HCT116 (cell line): ENCODE measurements around the gene NUDT22. TPM values are rescaled to one million over a fixed set of nuclear protein-coding genes. Genes with fewer than 3 reads are reported as not detected.

ENCODE experiments used
- ATAC-seq: fragments of 200-7000 bp; cut with Tn5 transposase; 2 replicates; pipeline ENCODE4 v1.9.1; 2020; ENCODE audit warnings: mild to moderate bottlenecking, moderate library complexity
- BruUV-seq: library from RNA; stranded (reverse); fragments of 400-500 nt; replicated peaks from 2 replicates; lab custom pipeline; 2021; lab: Mats Ljungman, UMichigan
- CTCF ChIA-PET: fragments of 300-600 bp; sonication (Branson Sonifier 250); formaldehyde crosslinking; loops from one replicate; lab custom pipeline; 2021; ENCODE audit warnings: antibody characterized with exemption; lab: Charles Lee
- POLR2A ChIA-PET: fragments of 300-600, 350-600 bp; sonication (Branson Sonifier 250); formaldehyde crosslinking; loops from one replicate; lab custom pipeline; 2021; ENCODE audit warnings: antibody characterized with exemption; lab: Charles Lee
- RAD21 ChIA-PET, 2 experiments: fragments of 300-600 bp; sonication (Branson Sonifier 250); formaldehyde crosslinking; loops; one replicate each; lab custom pipeline; 2023; ENCODE audit warnings: low total read pairs in 2 of 2; ENCODE audit not compliant: uncharacterized antibody in 2 of 2, unreplicated experiment in 2 of 2, low non-redundant PET in 1 of 2; lab: Charles Lee
- DNase-seq: peaks from one replicate; pipeline ENCODE4 v3.0.0-alpha.2; 2010; ENCODE audit warnings: low read depth, low spot score
- H2AFZ ChIP-seq: fragments of 200-600 bp; shearing (Covaris generic), sonication (generic); 2 replicates; pipeline ENCODE4 v1.6.1; 2017; ENCODE audit warnings: low read depth, mixed run types, mixed read lengths, antibody characterized with exemption, low read length; ENCODE audit not compliant: poor library complexity, severe bottlenecking
- H3K27ac ChIP-seq: 2 replicates; pipeline ENCODE4 v1.5.1; 2012; ENCODE audit warnings: low read depth, low read length
- H3K27me3 ChIP-seq: fragments of 200-600 bp; sonication (generic); 2 replicates; pipeline ENCODE4 v1.6.1; 2016; ENCODE audit warnings: mixed run types, low read length, mixed read lengths; ENCODE audit not compliant: insufficient read depth
- H3K36me3 ChIP-seq, 2 experiments: fragments of 200-500 bp in 1 of 2; fragments of 200-600 bp in 1 of 2; sonication (Bioruptor generic) in 1 of 2; sonication (generic) in 1 of 2; 2 replicates each; pipeline versions ENCODE4 v1.5.1 to v1.6.1; 2014 to 2016; ENCODE audit warnings: low read length in 2 of 2, inconsistent platforms in 1 of 2, mixed read lengths in 1 of 2, mixed run types in 1 of 2; ENCODE audit not compliant: insufficient read depth in 2 of 2, control insufficient read depth in 1 of 2
- H3K4me1 ChIP-seq, 2 experiments: fragments of 200-600 bp in 1 of 2; sonication (generic) in 1 of 2; 2 replicates each; pipeline versions ENCODE4 v1.5.1 to v1.6.1; 2012 to 2017; ENCODE audit warnings: low read length in 2 of 2, inconsistent platforms in 1 of 2, mild to moderate bottlenecking in 1 of 2, mixed read lengths in 1 of 2, mixed run types in 1 of 2, moderate library complexity in 1 of 2; ENCODE audit not compliant: insufficient read depth in 2 of 2, control insufficient read depth in 1 of 2
- H3K4me2 ChIP-seq: fragments of 200-600 bp; sonication (generic); 2 replicates; pipeline ENCODE4 v1.6.1; 2017; ENCODE audit warnings: mixed run types, low read length, mixed read lengths
- H3K4me3 ChIP-seq, 2 experiments: fragments of 200-600 bp in 1 of 2; sonication (generic) in 1 of 2; replicated peaks in 1 of 2; 2 replicates each; pipeline ENCODE4 v1.5.1; 2011 to 2016; ENCODE audit warnings: low read length in 2 of 2, control low read depth in 1 of 2, low read depth in 1 of 2, mild to moderate bottlenecking in 1 of 2, mixed read lengths in 1 of 2, mixed run types in 1 of 2
- H3K79me2 ChIP-seq: fragments of 200-600 bp; sonication (generic); 2 replicates; pipeline ENCODE4 v1.6.1; 2017; ENCODE audit warnings: mild to moderate bottlenecking, mixed run types, low read length, moderate library complexity, mixed read lengths; ENCODE audit not compliant: insufficient read depth
- H3K9ac ChIP-seq: fragments of 200-600 bp; sonication (generic); 2 replicates; pipeline ENCODE4 v1.6.1; 2016; ENCODE audit warnings: low read length, mixed read lengths
- H3K9me2 ChIP-seq: fragments of 200-600 bp; sonication (generic), shearing (Covaris generic); 2 replicates; pipeline ENCODE4 v1.6.1; 2017; ENCODE audit warnings: mixed run types, mild to moderate bottlenecking, moderate library complexity; ENCODE audit not compliant: insufficient read depth
- H3K9me3 ChIP-seq, 2 experiments: fragments of 200-500 bp in 1 of 2; fragments of 200-600 bp in 1 of 2; sonication (Bioruptor generic) in 1 of 2; sonication (generic) in 1 of 2; 2 replicates each; pipeline ENCODE4 v1.6.1; 2014 to 2017; ENCODE audit warnings: low read length in 2 of 2, mixed read lengths in 2 of 2, inconsistent platforms in 1 of 2, low read depth in 1 of 2, mild to moderate bottlenecking in 1 of 2, mixed run types in 1 of 2, moderate library complexity in 1 of 2; ENCODE audit not compliant: control insufficient read depth in 1 of 2, insufficient read depth in 1 of 2
- H4K20me1 ChIP-seq: fragments of 200-600 bp; sonication (generic), shearing (Covaris generic); 2 replicates; pipeline ENCODE4 v1.6.1; 2017; ENCODE audit warnings: mixed run types, mild to moderate bottlenecking, moderate library complexity; ENCODE audit not compliant: insufficient read depth
- CBX3 ChIP-seq: IDR thresholded peaks from 2 replicates; pipeline ENCODE4 v1.6.1; 2012; ENCODE audit warnings: low read depth
- CEBPB ChIP-seq: IDR thresholded peaks from 2 replicates; pipeline ENCODE4 v1.6.1; 2012; ENCODE audit warnings: low read depth
- EGR1 ChIP-seq: IDR thresholded peaks from 2 replicates; pipeline ENCODE4 v1.6.1; 2012; ENCODE audit warnings: low read depth
- FOSL1 ChIP-seq: IDR thresholded peaks from 2 replicates; pipeline ENCODE4 v1.6.1; 2012; ENCODE audit warnings: low read depth
- POLR2AphosphoS5 ChIP-seq: IDR thresholded peaks from 2 replicates; pipeline ENCODE4 v1.6.1; 2011; ENCODE audit warnings: mild to moderate bottlenecking, low read depth, low read length, moderate library complexity
- RAD21 ChIP-seq: IDR thresholded peaks from 2 replicates; pipeline ENCODE4 v1.6.1; 2012; ENCODE audit warnings: low read depth, mild to moderate bottlenecking
- SIN3A ChIP-seq: IDR thresholded peaks from 2 replicates; pipeline ENCODE4 v1.6.1; 2012; ENCODE audit warnings: low read depth
- SRF ChIP-seq: IDR thresholded peaks from 2 replicates; pipeline ENCODE4 v1.6.1; 2012; ENCODE audit warnings: low read depth
- TCF7L2 ChIP-seq: IDR thresholded peaks from 2 replicates; pipeline ENCODE4 v1.7.0; 2011; ENCODE audit warnings: borderline replicate concordance, inconsistent platforms; ENCODE audit not compliant: insufficient read depth, insufficient read length; ENCODE audit errors: extremely low read depth
- YY1 ChIP-seq: IDR thresholded peaks from 2 replicates; pipeline ENCODE4 v1.6.1; 2011; ENCODE audit warnings: low read length, low read depth, moderate library complexity, mild to moderate bottlenecking; ENCODE audit not compliant: insufficient replicate concordance; ENCODE audit errors: extremely low read depth
- ZFX ChIP-seq: fragments of 450-650 bp; IDR thresholded peaks from 2 replicates; pipeline ENCODE4 v1.6.1; 2017
- intact Hi-C: fragments of 100-400 bp; cut with micrococcal nuclease; formaldehyde crosslinking; loops from 2 replicates; pipeline ENCODE4 v1.10.0; 2022
- total RNA-seq: library from RNA; stranded (reverse); gene quantifications from one replicate; pipeline ENCODE4 v1.2.1, GENCODE V29; 2021; ENCODE audit not compliant: unreplicated experiment
- TF ChIP-seq, protein P1 (sequence below): IDR thresholded peaks from 2 replicates; pipeline ENCODE4 v1.6.1; 2012
- TF ChIP-seq, protein P2 (sequence below): IDR thresholded peaks from 2 replicates; pipeline ENCODE4 v1.6.1; 2011; ENCODE audit warnings: mild to moderate bottlenecking, low read length, moderate library complexity; ENCODE audit not compliant: insufficient replicate concordance; ENCODE audit errors: extremely low read depth

The NUDT22 gene
- total RNA-seq, 1 experiment from 2014 or later = 70.9 TPM

GRCh38 chr11:64241241-64241490, 15.1 kb downstream of the NUDT22 start:
- Histone ChIP-seq H3K9me3 (no peaks in the 10 kb centered on the region), H3K79me2 (peaks cover 46% of the 10 kb centered on the region), H2AFZ (no peak overlapping the region), H3K4me1 (peaks cover 32 to 61% of the 10 kb centered on the region in 2 experiments), H3K36me3 (peaks cover 0 to 20% of the 10 kb centered on the region in 2 experiments; a peak in 1 of 4 replicates), H4K20me1 (no peaks in the 10 kb centered on the region), H3K4me2 (peak overlapping the region; percentile 84), H3K9me2 (no peaks in the 10 kb centered on the region), H3K27ac (peak overlapping the region; percentile 96), H3K27me3 (no peaks in the 10 kb centered on the region), H3K4me3 (peak overlapping the region; percentile 70 to 91), H3K9ac (peak overlapping the region; percentile 99)
- CTCF ChIA-PET = interaction anchor here (0.8 to 2.2 kb wide), 8 partner anchors 9 to 115 kb away, joined by 3 to 10 read pairs (median 5); partner anchors contain the start of genes PRDX5 and TRMT112
- intact Hi-C loops = loop anchor here (2.0 kb wide), 1 partner anchor 64 kb away; the partner anchor contains the start of gene ESRRA
- ATAC-seq = peak; percentile 78
- RAD21 ChIA-PET = interaction anchor here in 1 of 2 experiments (0.6 kb wide), 1 partner anchor 1758 kb away, joined by 5 read pairs; no protein-coding TSS in a partner anchor
- TF ChIP-seq, protein P1, sequence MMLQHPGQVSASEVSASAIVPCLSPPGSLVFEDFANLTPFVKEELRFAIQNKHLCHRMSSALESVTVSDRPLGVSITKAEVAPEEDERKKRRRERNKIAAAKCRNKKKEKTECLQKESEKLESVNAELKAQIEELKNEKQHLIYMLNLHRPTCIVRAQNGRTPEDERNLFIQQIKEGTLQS = no peak
- no peak for TF ChIP-seq YY1
- TF ChIP-seq SRF = no peak
- no peak for TF ChIP-seq TCF7L2
- TF ChIP-seq FOSL1 = no peak
- no peak for TF ChIP-seq ZFX
- no peak for TF ChIP-seq CEBPB
- TF ChIP-seq CBX3 = no peak
- no peak for TF ChIP-seq RAD21
- no peak for TF ChIP-seq EGR1
- TF ChIP-seq SIN3A = no peak
- TF ChIP-seq, protein P2, sequence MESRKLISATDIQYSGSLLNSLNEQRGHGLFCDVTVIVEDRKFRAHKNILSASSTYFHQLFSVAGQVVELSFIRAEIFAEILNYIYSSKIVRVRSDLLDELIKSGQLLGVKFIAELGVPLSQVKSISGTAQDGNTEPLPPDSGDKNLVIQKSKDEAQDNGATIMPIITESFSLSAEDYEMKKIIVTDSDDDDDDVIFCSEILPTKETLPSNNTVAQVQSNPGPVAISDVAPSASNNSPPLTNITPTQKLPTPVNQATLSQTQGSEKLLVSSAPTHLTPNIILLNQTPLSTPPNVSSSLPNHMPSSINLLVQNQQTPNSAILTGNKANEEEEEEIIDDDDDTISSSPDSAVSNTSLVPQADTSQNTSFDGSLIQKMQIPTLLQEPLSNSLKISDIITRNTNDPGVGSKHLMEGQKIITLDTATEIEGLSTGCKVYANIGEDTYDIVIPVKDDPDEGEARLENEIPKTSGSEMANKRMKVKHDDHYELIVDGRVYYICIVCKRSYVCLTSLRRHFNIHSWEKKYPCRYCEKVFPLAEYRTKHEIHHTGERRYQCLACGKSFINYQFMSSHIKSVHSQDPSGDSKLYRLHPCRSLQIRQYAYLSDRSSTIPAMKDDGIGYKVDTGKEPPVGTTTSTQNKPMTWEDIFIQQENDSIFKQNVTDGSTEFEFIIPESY = no peak
- TF ChIP-seq POLR2AphosphoS5 = no peak
- POLR2A ChIA-PET = interaction anchor here (0.7 to 1.4 kb wide), 11 partner anchors 9 to 114 kb away, joined by 4 to 11 read pairs (median 5); partner anchors contain the start of genes NUDT22, PRDX5, TRMT112 and TRPT1
- peak; percentile 98 for DNase-seq
- BruUV-seq = no TSS peak
